ENCODE results near the gene SLC25A23. TPM values are rescaled to one million over a fixed set of nuclear protein-coding genes. Genes with fewer than 3 reads are reported as not detected.

SLC25A23 gene
- total RNA-seq, 1 donor from 2014 or later, result 36.9 TPM

GRCh38 chr19:6499052-6499790, 39.6 kb upstream of the SLC25A23 start:
- Histone ChIP-seq H3K4me3 (ENCODE audit: low read depth, low read length) (no peak overlapping the region), H3K36me3 (ENCODE audit: control insufficient read depth, insufficient read depth, low read length) (no peaks in the 10 kb centered on the region), H3K27me3 (ENCODE audit: control insufficient read depth, insufficient read depth, low read length) (peaks cover 14% of the 10 kb centered on the region)
- no peak for DNase-seq (ENCODE audit: low read depth)
- no peak for TF ChIP-seq CTCF (IDR thresholded peaks at IDR 0.05; ENCODE audit: insufficient read depth, low read length, severe bottlenecking)
- FAIRE-seq, result no peak

- DNase-seq (ENCODE audit: low read depth), result no peak
- Histone ChIP-seq H3K27me3 (ENCODE audit: control insufficient read depth, insufficient read depth, low read length) (peaks cover 14% of the 10 kb centered on the region), H3K36me3 (ENCODE audit: control insufficient read depth, insufficient read depth, low read length) (no peaks in the 10 kb centered on the region), H3K4me3 (ENCODE audit: low read depth, low read length) (no peak overlapping the region)
- FAIRE-seq, result no peak
- no peak for TF ChIP-seq CTCF (IDR thresholded peaks at IDR 0.05; ENCODE audit: insufficient read depth, low read length, severe bottlenecking)
Measured at GRCh38 chr19:6498294-6499036, 38.9 kb upstream of the SLC25A23 start.

GRCh38 chr19:6495947-6496346, 36.4 kb upstream of the SLC25A23 start:
- Histone ChIP-seq H3K4me3 (ENCODE audit: low read depth, low read length) (no peak overlapping the region), H3K27me3 (ENCODE audit: control insufficient read depth, insufficient read depth, low read length) (peaks cover 2% of the 10 kb centered on the region), H3K36me3 (ENCODE audit: control insufficient read depth, insufficient read depth, low read length) (no peaks in the 10 kb centered on the region)
- DNase-seq (ENCODE audit: low read depth) (no peak), FAIRE-seq (no peak)
- TF ChIP-seq CTCF (IDR thresholded peaks at IDR 0.05; ENCODE audit: insufficient read depth, low read length, severe bottlenecking), result no peak

- FAIRE-seq, result peak; percentile 7
- H3K27me3 ChIP-seq (ENCODE audit: control insufficient read depth, insufficient read depth, low read length), result no peaks in the 10 kb centered on the region
- no peak for TF ChIP-seq CTCF (IDR thresholded peaks at IDR 0.05; ENCODE audit: insufficient read depth, low read length, severe bottlenecking)
- H3K4me3 ChIP-seq (ENCODE audit: low read depth, low read length), result no peak overlapping the region
- no peaks in the 10 kb centered on the region for H3K36me3 ChIP-seq (ENCODE audit: control insufficient read depth, insufficient read depth, low read length)
- DNase-seq (ENCODE audit: low read depth), result no peak
Measured at GRCh38 chr19:6494438-6495036, 34.9 kb upstream of the SLC25A23 start.

GRCh38 chr19:6491802-6492592, 32.4 kb upstream of the SLC25A23 start:
- TF ChIP-seq CTCF (IDR thresholded peaks at IDR 0.05; ENCODE audit: insufficient read depth, low read length, severe bottlenecking), result no peak
- FAIRE-seq, result no peak
- Histone ChIP-seq H3K27me3 (ENCODE audit: control insufficient read depth, insufficient read depth, low read length) (no peaks in the 10 kb centered on the region), H3K4me3 (ENCODE audit: low read depth, low read length) (no peak overlapping the region), H3K36me3 (ENCODE audit: control insufficient read depth, insufficient read depth, low read length) (no peaks in the 10 kb centered on the region)
- peak; percentile 8 for DNase-seq (ENCODE audit: low read depth)

Measured in bronchial epithelial cell (primary cell).